ENCODE measurements around the gene TTC9.

The TTC9 gene

GRCh38 chr14:70716958-70717357, 75.2 kb downstream of the TTC9 start:
- DNase-seq, result no peak

- no peak for DNase-seq
These were observed 76.8 kb downstream of the TTC9 start for GRCh38 chr14:70718383-70719118.

GRCh38 chr14:70721542-70721941, 79.8 kb downstream of the TTC9 start:
- no peak for DNase-seq

GRCh38 chr14:70722418-70722817, 80.7 kb downstream of the TTC9 start:
- DNase-seq, result no peak

GRCh38 chr14:70723276-70723675, 81.6 kb downstream of the TTC9 start:
- DNase-seq, result no peak

GRCh38 chr14:70724110-70724509, 82.4 kb downstream of the TTC9 start:
- DNase-seq, result no peak

- DNase-seq, result no peak
These were observed 83.2 kb downstream of the TTC9 start for GRCh38 chr14:70724944-70725343.

All from C1 segment of cervical spinal cord (tissue), 14 donors.